ACC112 (cell line): Measurements from ENCODE around the gene EGFLAM.

ENCODE experiments used
- H2AFZ ChIP-seq: fragments of 200-600 bp; sonication (generic); one replicate; pipeline ENCODE4 v1.6.0; 2017; ENCODE audit warnings: antibody characterized with exemption, low read length; ENCODE audit not compliant: unreplicated experiment
- H3K27ac ChIP-seq: fragments of 200-600 bp; sonication (generic); 2 replicates; pipeline ENCODE4 v1.5.1; 2014; ENCODE audit warnings: low read depth, mild to moderate bottlenecking, antibody characterized with exemption, low read length, moderate library complexity
- H3K27me3 ChIP-seq: fragments of 200-600 bp; sonication (generic); 2 replicates; pipeline ENCODE4 v1.6.1; 2014; ENCODE audit warnings: mild to moderate bottlenecking, antibody characterized with exemption, low read length, moderate library complexity, mixed read lengths; ENCODE audit not compliant: insufficient read depth
- H3K36me3 ChIP-seq: fragments of 200-600 bp; sonication (generic); 2 replicates; pipeline ENCODE4 v1.6.1; 2016; ENCODE audit warnings: mild to moderate bottlenecking, antibody characterized with exemption, low read length, moderate library complexity, mixed read lengths; ENCODE audit not compliant: insufficient read depth
- H3K4me1 ChIP-seq: fragments of 200-600 bp; sonication (generic); one replicate; pipeline ENCODE4 v1.6.1; 2016; ENCODE audit warnings: low read length, mixed read lengths; ENCODE audit not compliant: insufficient read depth, unreplicated experiment, control insufficient read depth
- H3K4me3 ChIP-seq: fragments of 200-600 bp; sonication (generic); 2 replicates; pipeline ENCODE4 v1.5.1; 2014; ENCODE audit warnings: mild to moderate bottlenecking, low read depth, low read length
- H3K79me2 ChIP-seq: fragments of 200-600 bp; sonication (generic); one replicate; pipeline ENCODE4 v1.6.0; 2016; ENCODE audit warnings: low read length; ENCODE audit not compliant: control insufficient read depth, unreplicated experiment, insufficient read depth

The EGFLAM gene

DNA sequence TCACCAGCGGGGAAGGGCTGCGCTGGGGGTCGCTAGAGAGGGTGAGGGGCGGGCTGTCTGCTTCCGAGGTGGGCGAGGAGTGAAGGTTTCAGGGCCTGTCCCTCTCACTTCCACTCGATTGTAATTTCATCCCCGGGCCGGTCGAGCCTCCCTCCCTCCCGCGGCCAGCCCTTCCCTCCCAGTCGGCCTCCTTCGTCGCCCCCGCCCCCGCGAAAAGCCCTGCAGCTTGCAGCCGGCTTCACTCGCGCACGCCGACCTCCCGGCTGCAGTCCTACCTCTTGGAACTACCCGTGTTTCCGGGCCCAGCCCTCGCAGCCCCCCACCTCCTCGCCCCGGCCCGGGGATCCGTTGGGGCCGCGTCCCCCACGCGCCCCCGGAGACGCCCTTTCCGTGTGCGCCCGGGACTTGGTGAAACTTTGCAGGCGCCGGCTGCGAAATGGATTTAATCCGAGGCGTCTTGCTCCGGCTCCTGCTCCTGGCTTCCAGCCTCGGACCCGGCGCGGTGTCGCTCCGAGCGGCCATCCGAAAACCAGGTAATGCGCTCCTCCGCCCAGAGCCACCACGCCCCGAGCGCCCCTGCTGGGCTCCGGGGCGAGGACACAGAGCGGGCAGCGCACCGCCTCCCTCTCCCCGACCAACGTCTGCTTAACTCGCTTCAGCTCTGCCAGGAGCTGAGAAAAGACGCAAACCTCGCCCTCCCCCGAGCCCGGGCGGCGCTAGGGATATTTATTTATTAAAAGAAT, at the start of gene EGFLAM:
TSS of gene EGFLAM (plus strand) at position 241 of the 743 bp plus-strand sequence. CDS start at position 437, 196 bp downstream.
- H3K79me2 ChIP-seq: no peaks in the 10 kb centered on the region
- H3K27ac ChIP-seq: no peak within 1 kb of the TSS
- peaks cover 100% of the 10 kb centered on the region for H3K27me3 ChIP-seq
- peak within 1 kb of the TSS; percentile 62 for H3K4me3 ChIP-seq
- no peak within 1 kb of the TSS for H2AFZ ChIP-seq
- H3K4me1 ChIP-seq: no peaks in the 10 kb centered on the region
- H3K36me3 ChIP-seq: no peaks in the 10 kb centered on the region

DNA sequence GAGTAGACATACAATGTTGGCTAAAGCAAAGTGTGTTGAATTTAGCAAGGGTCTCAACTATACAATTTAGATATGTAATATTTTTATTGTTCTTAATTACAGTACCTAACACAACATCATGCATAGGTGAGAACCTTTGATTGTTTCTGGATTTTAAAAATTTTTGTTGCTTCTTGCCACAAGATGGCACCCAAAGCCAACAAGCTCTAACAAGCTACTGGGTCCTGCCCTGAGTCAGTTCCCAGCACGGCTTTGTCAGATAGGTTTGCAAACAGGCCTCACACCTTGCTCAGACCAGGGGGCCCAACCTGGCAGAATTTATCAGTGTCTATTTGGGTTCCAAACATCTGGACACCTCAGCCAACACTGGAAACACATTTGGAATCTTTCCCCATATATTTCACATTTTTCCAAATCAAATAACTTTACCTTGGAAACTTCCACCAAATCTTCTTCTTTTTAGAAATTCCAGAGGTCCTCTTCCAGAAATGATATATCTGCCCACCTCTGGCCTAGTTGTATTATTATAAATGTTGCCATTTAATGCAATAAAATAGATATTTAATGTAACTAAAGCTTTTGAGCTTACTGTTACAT, 49.5 kb upstream of the EGFLAM start:
- Histone ChIP-seq H3K4me3 (no peak overlapping the region), H3K79me2 (no peaks in the 10 kb centered on the region), H3K27ac (no peak overlapping the region), H3K4me1 (no peaks in the 10 kb centered on the region), H3K36me3 (no peaks in the 10 kb centered on the region), H2AFZ (no peak overlapping the region), H3K27me3 (peaks cover 54% of the 10 kb centered on the region)

DNA sequence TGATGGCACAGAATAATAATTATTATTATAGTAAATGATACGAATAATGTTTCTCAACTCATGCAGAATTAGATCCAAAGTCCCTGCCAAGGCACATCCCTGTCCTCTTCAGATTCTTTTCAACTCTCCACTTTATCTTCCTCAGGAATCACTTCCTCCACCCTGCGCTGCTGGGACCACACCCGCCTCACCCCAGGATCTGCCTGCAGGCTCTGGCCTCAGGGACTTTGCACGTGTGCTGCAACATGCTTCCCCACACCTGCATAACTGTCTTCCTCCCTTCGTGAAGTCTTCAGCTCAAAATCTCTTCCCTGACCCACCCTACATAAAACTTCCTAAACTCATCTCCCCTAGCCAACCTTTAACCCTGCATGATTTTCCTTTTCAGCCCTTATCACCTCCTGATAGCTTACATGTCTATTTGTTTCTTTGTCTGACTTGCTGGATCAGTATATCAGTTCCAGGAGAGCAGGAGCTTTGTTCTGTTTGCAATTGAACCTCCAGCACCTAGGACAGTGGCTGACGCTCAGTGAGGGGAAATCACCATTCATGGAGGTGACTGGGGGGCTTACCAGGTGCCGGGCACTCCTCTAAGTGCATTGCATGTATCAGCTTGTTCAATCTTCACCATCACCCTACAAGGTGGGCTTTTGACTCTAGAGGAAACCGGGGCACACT, 47.5 kb upstream of the EGFLAM start:
- peaks cover 47% of the 10 kb centered on the region for H3K27me3 ChIP-seq
- H3K79me2 ChIP-seq: no peaks in the 10 kb centered on the region
- H3K4me1 ChIP-seq: no peaks in the 10 kb centered on the region
- H3K4me3 ChIP-seq: no peak overlapping the region
- no peak overlapping the region for H2AFZ ChIP-seq
- H3K27ac ChIP-seq: no peak overlapping the region
- no peaks in the 10 kb centered on the region for H3K36me3 ChIP-seq

DNA sequence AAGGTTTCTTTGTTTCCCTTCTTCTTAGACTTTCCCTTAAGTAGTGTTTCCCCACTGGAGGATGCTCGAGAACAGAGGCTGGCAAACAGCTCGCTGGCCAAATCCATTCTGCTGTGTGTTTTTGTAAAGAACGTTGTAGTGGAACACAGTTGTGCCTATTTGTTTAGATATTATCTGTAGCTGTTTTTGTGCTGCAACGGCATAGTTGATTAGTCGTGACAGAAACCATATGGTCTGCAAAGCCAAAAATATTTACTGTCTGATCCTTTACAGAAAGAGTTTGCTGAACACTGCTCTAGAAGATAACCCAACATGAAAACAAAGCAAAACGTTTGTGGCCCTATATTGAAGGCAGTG, 47.0 kb upstream of the EGFLAM start:
- H3K27me3 ChIP-seq: peaks cover 47% of the 10 kb centered on the region
- no peak overlapping the region for H3K27ac ChIP-seq
- no peaks in the 10 kb centered on the region for H3K36me3 ChIP-seq
- H3K4me3 ChIP-seq: no peak overlapping the region
- H3K79me2 ChIP-seq: no peaks in the 10 kb centered on the region
- no peaks in the 10 kb centered on the region for H3K4me1 ChIP-seq
- H2AFZ ChIP-seq: no peak overlapping the region

DNA sequence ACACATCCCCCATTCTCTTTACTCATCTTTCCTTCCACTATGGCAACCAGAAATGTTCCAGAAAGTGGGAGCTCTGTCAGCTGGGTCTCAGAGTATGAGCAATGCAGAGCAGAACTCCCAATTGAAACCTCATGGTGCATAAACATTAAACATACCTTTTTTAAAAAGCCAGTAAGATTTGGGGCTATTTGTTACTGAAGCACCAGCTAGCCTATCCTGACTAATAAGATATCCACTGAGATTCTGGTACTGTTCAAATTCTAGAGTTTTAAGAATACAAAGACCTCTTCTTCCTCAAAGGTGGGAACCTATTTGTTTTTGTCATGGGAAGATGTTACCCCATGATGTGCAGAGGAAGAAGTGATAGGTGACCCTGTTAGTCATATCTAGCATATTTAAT, 46.1 kb upstream of the EGFLAM start:
- H3K4me1 ChIP-seq: no peaks in the 10 kb centered on the region
- no peak overlapping the region for H3K4me3 ChIP-seq
- H3K27ac ChIP-seq: no peak overlapping the region
- no peak overlapping the region for H2AFZ ChIP-seq
- H3K27me3 ChIP-seq: peaks cover 47% of the 10 kb centered on the region
- H3K79me2 ChIP-seq: no peaks in the 10 kb centered on the region
- no peaks in the 10 kb centered on the region for H3K36me3 ChIP-seq

DNA sequence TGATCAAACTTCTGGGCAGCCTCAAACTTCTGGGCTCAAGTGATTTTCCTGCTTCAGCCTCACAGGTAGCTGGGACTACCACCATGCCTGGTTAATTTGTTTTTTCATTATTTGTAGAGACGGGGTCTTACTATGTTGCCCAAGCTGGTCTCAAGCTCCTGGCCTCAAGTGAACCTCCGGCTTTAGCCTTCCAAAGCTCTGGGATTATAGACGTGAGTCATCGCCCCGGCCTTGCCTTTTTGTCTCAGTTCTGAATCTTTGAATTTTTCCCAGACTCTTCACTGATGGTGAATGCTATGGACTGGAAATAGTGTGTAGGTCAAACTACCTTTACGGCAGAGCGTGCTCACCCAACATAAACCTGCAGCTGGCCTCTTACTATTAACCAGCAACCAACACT, 32.3 kb upstream of the EGFLAM start:
- peaks cover 43% of the 10 kb centered on the region for H3K27me3 ChIP-seq
- H3K27ac ChIP-seq: no peak overlapping the region
- no peaks in the 10 kb centered on the region for H3K36me3 ChIP-seq
- no peak overlapping the region for H2AFZ ChIP-seq
- H3K4me3 ChIP-seq: no peak overlapping the region
- no peaks in the 10 kb centered on the region for H3K4me1 ChIP-seq
- H3K79me2 ChIP-seq: no peaks in the 10 kb centered on the region

DNA sequence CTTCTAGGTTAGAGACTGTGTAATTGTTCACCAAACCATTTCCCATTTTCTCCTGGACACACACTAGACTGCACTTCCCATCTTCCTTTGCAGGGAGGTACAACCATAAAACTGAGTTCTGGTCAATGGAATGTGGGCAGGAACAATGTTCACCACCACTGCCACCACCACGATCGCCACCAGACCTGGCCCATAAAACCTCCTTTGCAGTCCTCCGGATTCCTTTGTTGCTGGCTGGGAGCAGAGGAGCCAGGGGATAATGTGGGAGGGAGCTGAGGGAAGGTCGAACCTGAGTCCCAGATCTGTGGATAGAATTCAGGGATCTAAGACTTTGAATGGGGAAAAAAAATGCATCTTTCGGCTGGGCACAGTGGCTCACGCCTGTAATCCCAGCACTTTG, 29.4 kb upstream of the EGFLAM start:
- Histone ChIP-seq H3K27ac (no peak overlapping the region), H3K79me2 (no peaks in the 10 kb centered on the region), H3K4me1 (no peaks in the 10 kb centered on the region), H2AFZ (no peak overlapping the region), H3K4me3 (no peak overlapping the region), H3K27me3 (peaks cover 58% of the 10 kb centered on the region), H3K36me3 (no peaks in the 10 kb centered on the region)

DNA sequence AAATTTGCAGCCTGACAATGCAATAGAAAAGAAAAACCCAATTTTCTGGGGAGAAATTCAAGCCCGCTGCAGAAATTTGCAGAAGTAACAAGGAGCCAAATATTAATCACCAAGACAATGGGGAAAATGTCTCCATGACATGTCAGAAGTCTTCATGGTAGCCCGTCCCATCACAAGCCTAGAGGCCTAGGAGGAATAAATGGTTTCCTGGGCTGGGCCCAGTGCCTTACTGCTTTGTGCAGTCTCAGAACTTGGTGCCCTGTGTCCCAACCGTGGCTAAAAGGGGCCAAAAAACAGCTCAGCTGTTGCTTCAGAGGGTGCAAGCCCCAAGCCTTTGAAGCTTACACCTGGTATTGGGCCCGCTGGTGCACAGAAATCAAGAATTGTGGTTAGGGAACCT, 23.6 kb upstream of the EGFLAM start:
- H3K27me3 ChIP-seq: peaks cover 43% of the 10 kb centered on the region
- H3K4me1 ChIP-seq: no peaks in the 10 kb centered on the region
- no peaks in the 10 kb centered on the region for H3K36me3 ChIP-seq
- no peak overlapping the region for H2AFZ ChIP-seq
- H3K27ac ChIP-seq: no peak overlapping the region
- no peaks in the 10 kb centered on the region for H3K79me2 ChIP-seq
- H3K4me3 ChIP-seq: no peak overlapping the region

DNA sequence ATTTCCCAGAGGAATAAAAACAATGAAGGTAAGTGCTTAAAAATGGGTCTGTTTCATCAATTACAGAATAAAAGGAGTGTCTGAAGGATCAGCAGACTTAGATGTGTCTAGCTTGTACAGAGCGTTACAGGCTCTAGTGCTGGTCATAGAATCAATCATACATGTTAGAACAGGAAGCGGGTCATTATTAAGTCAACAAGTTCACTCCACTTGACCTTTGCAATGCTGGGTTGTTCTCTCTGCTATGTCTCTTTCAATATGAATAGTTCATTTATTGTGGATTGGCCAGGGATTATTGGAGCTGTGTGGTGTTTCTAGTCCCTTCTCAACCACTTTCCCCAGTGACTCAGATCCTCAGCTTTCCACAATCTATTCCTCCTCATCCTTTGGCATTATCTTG, 20.7 kb upstream of the EGFLAM start:
- Histone ChIP-seq H3K27ac (no peak overlapping the region), H2AFZ (no peak overlapping the region), H3K4me3 (no peak overlapping the region)

DNA sequence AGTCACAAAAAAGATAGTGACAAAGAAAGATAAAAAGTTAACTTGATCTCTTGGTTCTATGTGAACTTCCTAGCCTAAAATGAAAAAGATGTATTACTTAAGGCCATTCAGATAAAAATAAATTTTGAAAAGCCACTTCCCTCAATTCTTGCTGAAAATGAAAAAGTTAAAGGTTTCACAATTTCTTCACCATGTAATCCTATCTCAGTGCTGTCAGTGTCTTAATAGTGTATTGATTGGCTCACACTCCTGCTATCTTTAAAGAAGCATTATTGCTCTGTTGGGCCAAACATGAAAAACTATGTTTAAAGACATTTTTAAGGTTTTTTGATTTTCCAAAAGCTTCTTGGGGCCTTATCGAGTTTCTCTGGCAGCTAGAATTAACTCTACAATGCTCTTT, 18.1 kb upstream of the EGFLAM start:
- Histone ChIP-seq H3K4me1 (no peaks in the 10 kb centered on the region), H3K27me3 (peaks cover 60% of the 10 kb centered on the region), H2AFZ (no peak overlapping the region), H3K79me2 (no peaks in the 10 kb centered on the region), H3K27ac (no peak overlapping the region), H3K4me3 (no peak overlapping the region), H3K36me3 (no peaks in the 10 kb centered on the region)

More for the DNA sequence above, 20.7 kb upstream of the EGFLAM start:
- Histone ChIP-seq H3K4me1 (no peaks in the 10 kb centered on the region), H3K79me2 (no peaks in the 10 kb centered on the region), H3K27me3 (peaks cover 40% of the 10 kb centered on the region), H3K36me3 (no peaks in the 10 kb centered on the region)

DNA sequence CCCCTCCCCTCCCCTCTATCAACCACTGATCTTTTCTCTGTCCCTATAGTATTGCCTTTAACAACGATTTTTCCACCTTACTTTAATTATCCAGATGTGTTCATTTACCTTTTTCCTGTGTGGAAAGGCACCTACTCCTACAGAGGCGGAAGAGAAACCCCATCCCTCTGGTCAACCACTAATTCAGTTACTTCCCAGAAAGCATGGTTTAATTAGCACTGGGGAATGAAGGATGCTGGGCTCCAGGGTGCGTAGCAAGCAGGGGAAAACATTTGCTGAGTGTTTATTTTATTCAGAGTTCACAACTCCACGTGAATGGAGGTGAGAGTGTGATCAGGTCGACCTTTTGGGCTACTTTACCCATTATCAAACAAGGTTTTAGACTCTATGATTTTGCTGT, 16.7 kb upstream of the EGFLAM start:
- no peaks in the 10 kb centered on the region for H3K4me1 ChIP-seq
- H2AFZ ChIP-seq: no peak overlapping the region
- H3K36me3 ChIP-seq: no peaks in the 10 kb centered on the region
- no peak overlapping the region for H3K4me3 ChIP-seq
- H3K27me3 ChIP-seq: peaks cover 74% of the 10 kb centered on the region
- no peak overlapping the region for H3K27ac ChIP-seq
- H3K79me2 ChIP-seq: no peaks in the 10 kb centered on the region
